GM19328 (cell line): Measurements from ENCODE around the gene GLG1.
"Not testable (repeated sequence)": the region's sequence is repeated elsewhere in the genome, so short reads cannot be mapped to it uniquely, and the experiment has no call there.

Source experiments
- ATAC-seq: cut with Tn5 transposase; IDR thresholded peaks from one replicate; pipeline ENCODE4 v1.9.1; 2021; ENCODE audit warnings: mild to moderate bottlenecking, moderate library complexity; ENCODE audit not compliant: unreplicated experiment

Gene GLG1

DNA sequence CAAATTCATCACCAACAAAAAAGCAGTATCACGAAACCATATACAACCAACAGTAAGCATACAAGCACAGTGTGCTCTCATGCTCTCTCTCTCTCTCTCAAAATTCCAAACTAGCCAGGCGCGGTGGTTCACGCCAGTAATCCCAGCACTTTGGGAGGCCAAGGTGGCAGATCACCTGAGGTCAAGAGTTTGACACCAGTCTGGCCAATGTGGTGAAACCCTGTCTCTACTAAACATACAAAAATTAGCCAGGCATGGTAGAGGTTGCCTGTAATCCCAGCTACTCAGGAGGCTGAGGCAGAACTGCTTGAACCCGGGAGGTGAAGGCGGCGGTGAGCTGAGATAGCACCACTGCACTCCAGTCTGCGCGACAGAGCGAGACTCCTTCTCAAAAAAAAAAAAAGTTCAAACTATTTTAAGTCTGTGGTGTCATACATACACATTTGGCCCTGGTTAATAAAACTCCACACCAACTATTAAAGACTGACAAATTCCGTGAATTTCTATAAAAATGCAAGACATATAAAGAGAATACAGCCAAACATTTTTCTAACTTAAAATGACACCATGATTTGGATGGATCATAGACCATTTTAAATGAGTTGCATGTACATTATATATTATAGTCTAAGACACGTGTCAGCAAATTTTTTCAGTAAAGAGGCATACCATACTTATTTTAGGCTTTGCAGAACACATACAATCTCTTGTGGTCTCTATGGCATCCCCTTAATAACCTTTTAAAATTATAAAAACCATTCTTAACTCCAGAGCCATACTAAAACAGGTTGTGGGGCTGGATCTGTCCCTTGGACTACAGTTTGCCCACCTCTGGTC, 30.9 kb downstream of the GLG1 start:
- no peak for ATAC-seq

- no peak for ATAC-seq
Observed at GRCh38 chr16:74575175-74575806, 31.6 kb downstream of the GLG1 start.

GRCh38 chr16:74574146-74574545, 32.8 kb downstream of the GLG1 start:
- no peak for ATAC-seq

DNA sequence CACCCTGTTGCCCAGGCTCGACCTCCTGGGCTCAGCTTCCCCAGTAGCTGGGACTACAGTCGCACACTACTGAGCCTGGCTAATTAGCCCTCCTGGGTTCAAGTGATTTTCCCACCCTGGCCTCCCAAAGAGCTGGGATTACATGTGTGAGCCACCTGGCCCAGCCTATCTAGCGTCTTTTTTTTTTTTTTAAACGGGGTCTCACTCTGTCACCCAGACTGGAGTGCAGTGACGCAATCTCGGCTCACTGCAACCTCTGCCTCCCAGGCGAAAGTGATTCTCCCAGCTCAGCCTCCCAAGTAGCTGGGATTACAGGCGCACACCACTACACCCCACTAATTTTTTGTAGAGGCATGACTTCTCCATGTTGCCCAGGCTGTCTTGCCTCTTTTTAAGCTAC, 33.3 kb downstream of the GLG1 start:
- ATAC-seq = no peak

DNA sequence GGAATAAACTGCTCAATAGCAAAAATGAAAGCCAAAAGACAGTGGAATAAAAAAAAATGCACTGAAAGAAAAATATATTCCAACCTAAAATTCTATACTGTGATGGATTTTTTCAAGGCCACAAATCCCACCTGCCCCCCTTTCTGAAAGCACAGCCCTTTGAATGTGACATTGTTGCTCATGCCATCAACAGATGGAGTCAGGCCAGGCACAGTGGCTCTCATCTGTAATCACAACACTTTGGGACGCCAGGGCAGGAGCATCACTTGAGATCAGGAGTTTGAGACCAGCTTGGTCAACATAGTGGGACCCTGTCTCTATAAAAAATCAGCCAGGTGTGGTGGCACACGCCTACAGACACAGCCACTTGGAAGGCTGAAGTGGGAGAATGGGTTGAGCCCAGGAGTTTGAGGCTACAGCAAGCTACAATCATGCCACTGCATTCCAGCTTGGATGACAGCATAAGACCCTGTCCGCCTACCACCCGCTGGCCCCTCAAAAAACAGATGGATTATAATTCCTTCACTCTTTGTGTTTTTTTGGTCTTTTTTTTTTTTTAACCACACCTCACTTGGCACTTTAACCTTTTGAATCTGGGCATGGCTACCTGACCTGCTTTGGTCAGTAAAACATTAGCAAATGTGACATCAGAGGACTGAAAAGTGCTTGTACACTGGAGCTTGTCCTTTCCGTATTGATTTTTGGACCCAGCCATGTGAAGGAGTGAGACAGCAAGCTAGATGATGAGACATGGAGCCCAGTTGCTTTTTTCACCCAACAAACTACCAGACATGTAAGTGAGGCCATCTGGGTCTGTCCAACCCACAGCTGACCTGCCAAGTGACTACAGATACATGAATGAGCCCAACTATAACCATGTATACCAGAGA, 36.3 kb downstream of the GLG1 start:
- ATAC-seq = no peak

- no peak for ATAC-seq
Observed at GRCh38 chr16:74568961-74569631, 37.8 kb downstream of the GLG1 start.

DNA sequence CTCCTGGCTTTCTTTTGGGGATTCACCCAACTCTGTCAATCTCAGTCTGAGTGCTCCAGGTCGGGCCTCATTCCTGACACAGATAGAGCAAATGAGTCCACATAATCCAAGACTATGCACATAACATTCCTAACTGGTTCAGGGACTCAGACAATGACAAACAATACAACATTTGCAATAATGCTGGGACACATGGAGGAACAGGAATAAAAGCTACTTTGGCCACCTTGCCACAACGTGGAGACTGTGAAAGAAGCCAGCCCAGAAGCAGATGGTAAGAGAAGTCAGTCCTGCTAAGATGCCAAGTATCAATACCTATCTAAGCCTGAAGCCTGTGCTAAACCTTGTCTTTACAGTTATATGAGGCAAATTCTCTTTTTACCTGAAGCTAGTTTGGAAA, 39.0 kb downstream of the GLG1 start:
- no peak for ATAC-seq

DNA sequence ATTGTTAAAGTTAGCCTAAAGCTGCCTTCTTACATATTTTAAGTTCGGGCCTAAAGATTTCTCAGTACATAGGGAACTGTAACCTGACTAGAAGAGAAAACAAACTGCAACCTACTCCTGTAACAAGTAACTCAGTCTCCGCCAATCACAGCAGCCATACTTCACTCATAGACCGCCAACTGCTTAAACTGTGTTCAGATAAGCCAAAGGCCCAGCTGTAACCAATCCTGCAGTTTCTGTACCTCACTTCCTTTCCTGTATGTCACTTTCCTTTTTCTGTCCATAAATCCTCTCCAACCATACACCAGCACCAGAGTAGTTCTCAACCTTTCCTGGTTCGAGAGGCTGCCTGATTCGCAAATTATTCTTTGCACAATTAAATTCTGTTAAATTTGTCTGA, 41.5 kb downstream of the GLG1 start:
- no peak for ATAC-seq

DNA sequence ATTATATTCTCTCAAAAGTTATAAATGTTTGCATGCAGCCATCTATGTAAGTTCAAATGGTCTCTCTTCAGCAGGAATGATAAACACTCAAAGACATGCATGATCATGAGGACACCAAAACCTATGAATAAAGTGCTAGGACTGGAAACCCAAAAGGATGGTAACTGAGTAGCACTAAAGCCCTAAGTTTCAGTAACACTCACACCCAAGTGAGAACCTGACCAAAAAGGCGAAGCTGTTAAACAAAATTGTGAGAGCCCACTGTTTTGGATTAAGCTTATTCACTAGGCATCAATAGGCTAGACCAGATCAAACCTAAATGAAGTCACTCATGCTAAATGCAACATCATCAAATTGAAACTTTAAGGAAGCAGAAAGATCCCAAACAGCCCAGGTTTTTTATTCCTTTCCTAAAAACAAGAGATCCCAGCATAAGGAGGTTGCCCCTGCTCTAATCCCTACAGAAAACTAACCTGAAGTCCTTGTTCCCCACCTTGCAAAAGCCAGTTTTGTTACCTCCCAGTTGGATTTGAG, 42.4 kb downstream of the GLG1 start:
- ATAC-seq = no peak

- ATAC-seq = no peak
Observed at GRCh38 chr16:74563828-74564263, 43.1 kb downstream of the GLG1 start.

DNA sequence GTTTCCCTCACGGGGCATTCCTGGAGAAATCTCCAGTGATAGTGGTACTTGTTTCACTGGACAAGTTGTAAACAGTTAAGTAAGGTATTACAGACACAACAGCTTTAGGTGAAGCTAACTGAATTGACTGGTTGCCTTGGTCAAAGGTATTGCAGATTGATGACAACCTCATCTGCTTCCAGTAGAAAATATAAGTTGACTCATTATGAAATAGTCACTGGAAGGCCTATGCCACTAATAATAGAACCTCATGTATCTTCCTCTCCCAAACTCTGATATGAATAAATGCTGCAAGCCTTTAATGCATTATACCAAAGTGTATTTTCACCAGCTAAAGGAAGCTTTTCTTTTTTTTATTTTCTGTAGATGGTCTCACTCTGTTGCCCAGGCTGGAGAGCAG, 44.8 kb downstream of the GLG1 start:
- ATAC-seq = no peak

GRCh38 chr16:74561626-74562025, 45.3 kb downstream of the GLG1 start:
- ATAC-seq = no peak

DNA sequence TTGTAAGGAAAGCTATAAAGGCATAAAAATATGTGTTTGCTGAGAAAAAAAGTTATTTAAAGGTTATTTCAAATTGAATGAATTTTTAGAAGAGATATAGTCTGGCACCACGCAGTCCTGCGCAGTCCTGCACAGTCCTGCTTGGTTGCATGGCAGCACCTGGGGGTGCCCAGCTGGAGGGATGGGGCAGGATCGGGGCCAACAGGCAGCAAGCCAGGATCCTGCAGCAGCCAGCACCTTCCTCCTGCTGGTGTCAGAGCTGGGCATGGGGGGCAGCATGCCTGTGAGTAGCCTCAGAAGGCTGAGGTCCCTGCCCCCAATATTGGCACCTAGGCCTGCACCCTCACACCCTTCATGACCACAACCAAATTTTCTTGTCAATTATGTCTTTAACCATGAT, 46.0 kb downstream of the GLG1 start:
- ATAC-seq = no peak

DNA sequence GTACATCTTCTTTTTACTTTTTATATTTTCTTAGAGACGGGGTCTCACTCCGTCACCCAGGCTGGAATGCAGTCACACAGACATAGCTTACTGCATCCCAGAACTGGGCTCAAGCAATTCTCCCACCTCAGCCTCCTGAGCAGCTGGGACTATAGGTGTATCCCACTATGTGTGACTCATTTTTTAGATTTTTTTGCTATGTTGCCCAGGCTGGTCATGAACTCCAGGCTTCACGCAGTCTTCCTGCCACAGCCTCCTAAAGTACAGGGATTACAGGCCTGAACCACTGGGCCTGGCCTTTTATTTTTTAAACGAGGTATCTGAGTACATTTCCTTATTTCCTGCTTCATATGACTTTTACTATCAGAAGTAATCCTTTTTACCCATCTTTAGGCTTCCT, 48.0 kb downstream of the GLG1 start:
- ATAC-seq = no peak

- no peak for ATAC-seq
Observed at GRCh38 chr16:74557275-74557674, 49.6 kb downstream of the GLG1 start.

DNA sequence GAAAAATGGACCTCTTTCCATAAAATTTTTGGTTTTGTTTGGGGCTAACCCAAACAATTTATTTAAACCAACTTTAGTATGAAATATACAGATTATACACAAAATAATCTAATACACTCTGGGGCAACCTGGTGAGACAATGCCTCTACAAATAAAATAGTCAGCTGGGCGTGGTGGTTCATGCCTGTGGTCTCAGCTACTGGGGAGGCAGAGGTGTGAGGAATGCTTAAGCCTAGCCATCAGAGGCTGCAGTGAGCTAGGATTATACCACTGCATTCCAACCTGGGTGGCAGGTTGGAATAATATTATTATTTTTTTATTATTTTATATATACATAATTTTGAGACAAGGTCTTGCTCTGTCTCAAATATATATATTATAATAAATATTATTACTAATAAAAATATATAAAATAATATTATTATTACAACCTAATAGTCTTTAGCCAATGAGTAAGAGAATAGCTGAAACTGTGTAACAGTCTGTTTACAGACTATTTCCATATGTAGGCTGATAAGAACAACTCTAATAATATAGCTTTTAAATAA, 50.5 kb downstream of the GLG1 start:
- ATAC-seq = no peak

DNA sequence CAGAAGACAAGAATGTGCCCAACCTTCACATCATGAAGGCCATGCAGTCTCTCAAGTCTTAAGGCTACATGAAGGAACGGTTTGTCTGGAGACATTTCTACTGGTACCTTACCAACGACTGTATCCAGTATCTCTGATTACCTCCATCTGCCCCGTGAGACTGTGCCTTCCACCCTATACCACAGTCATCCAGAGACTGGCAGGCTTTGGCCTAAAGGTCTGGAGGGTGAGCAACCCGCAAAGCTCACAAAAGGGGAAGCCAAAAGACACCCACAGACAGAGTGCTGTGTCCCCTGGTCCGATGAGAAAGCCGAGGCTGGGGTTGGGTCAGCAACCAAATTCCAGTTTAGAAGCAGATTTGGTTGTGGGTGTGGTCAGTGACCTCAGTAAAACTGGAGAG, 54.6 kb downstream of the GLG1 start:
- not testable (repeated sequence) for ATAC-seq

GRCh38 chr16:74550227-74551019, 56.5 kb downstream of the GLG1 start:
- ATAC-seq = not testable (repeated sequence)

DNA sequence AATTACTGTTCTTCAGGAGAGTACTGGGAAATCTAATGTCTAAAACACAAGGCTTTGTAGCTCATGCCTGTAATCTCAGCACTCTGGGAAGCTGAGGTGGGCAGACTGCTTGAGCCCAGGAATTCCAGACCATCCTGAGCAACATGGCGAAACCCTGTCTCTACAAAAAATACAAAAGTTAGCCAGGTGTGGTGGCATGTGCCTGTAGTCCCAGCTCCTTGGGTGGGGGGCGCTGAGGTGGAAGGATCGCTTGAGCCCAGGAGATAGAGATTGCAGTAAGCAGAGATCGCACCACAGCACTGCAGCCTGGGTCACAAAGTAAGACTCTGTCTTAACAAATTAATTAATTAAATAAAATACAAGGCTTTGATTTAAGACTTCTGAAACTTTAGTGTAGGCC, 60.8 kb downstream of the GLG1 start:
- not testable (repeated sequence) for ATAC-seq
